IMR-90 (cell line): ENCODE results near the gene DOCK2. TPM values are rescaled to one million over a fixed set of nuclear protein-coding genes. Genes with fewer than 3 reads are reported as not detected.

ENCODE experiments used
- ATAC-seq: fragments of 200-7000 bp; cut with Tn5 transposase; 2 replicates; pipeline ENCODE4 v1.9.1; 2020; ENCODE audit warnings: low read depth, mild to moderate bottlenecking, moderate library complexity
- BruUV-seq: library from RNA; stranded (reverse); fragments of 400-500 nt; replicated peaks from 2 replicates; lab custom pipeline; 2021; lab: Mats Ljungman, UMichigan
- CTCF ChIA-PET: fragments of 300-600 bp; formaldehyde crosslinking; extraction: SDS; loops from one replicate; lab custom pipeline; 2021; ENCODE audit warnings: antibody characterized with exemption; lab: Yijun Ruan, JAX
- POLR2A ChIA-PET: fragments of 300-600 bp; sonication (Branson Sonifier 250); formaldehyde crosslinking; loops from one replicate; lab custom pipeline; 2022; ENCODE audit warnings: antibody characterized with exemption; ENCODE audit not compliant: unreplicated experiment; lab: Charles Lee
- DNase-seq: peaks from one replicate; pipeline ENCODE4 v3.0.0; 2013
- H2AFZ ChIP-seq: replicated peaks from 2 replicates; pipeline ENCODE3; 2013; ENCODE audit warnings: low read length, mild to moderate bottlenecking; ENCODE audit not compliant: poor library complexity
- H2AK5ac ChIP-seq: 2 replicates; pipeline ENCODE4 v1.6.1; 2013; ENCODE audit warnings: low read depth, low read length, inconsistent platforms
- H2AK9ac ChIP-seq: replicated peaks from 2 replicates; pipeline ENCODE3; 2013; ENCODE audit warnings: mild to moderate bottlenecking, low read depth, low read length, moderate library complexity; ENCODE audit not compliant: poor library complexity
- H2BK120ac ChIP-seq: 2 replicates; pipeline ENCODE4 v1.6.1; 2013; ENCODE audit warnings: low read depth, low read length, inconsistent platforms
- H2BK15ac ChIP-seq: 3 replicates; pipeline ENCODE4 v1.6.1; 2013; ENCODE audit warnings: low read depth, low read length, inconsistent platforms
- H2BK20ac ChIP-seq: 2 replicates; pipeline ENCODE4 v1.6.1; 2013; ENCODE audit warnings: low read depth, mild to moderate bottlenecking, inconsistent platforms, low read length, moderate library complexity
- H2BK5ac ChIP-seq: 2 replicates; pipeline ENCODE4 v1.6.1; 2013; ENCODE audit warnings: mild to moderate bottlenecking, low read depth, low read length, inconsistent platforms; ENCODE audit not compliant: poor library complexity, severe bottlenecking
- H3K14ac ChIP-seq: replicated peaks from 2 replicates; pipeline ENCODE4 v1.6.1; 2013; ENCODE audit warnings: low read depth, low read length, inconsistent platforms
- H3K18ac ChIP-seq: 2 replicates; pipeline ENCODE4 v1.6.1; 2013; ENCODE audit warnings: low read depth, low read length, control low read depth
- H3K23ac ChIP-seq: 2 replicates; pipeline ENCODE4 v1.6.1; 2013; ENCODE audit warnings: low read depth, low read length, inconsistent platforms
- H3K27ac ChIP-seq: 2 replicates; pipeline ENCODE4 v1.5.1; 2013; ENCODE audit warnings: mild to moderate bottlenecking, control low read depth, low read length; ENCODE audit not compliant: insufficient read depth
- H3K27me3 ChIP-seq: 2 replicates; pipeline ENCODE4 v1.6.1; 2013; ENCODE audit warnings: low read length; ENCODE audit not compliant: control insufficient read depth, insufficient read depth
- H3K36me3 ChIP-seq: 2 replicates; pipeline ENCODE4 v1.6.1; 2013; ENCODE audit warnings: low read length, mixed read lengths; ENCODE audit not compliant: control insufficient read depth, insufficient read depth
- H3K4ac ChIP-seq: 2 replicates; pipeline ENCODE4 v1.6.1; 2013; ENCODE audit warnings: low read depth, low read length, inconsistent platforms
- H3K4me1 ChIP-seq: 2 replicates; pipeline ENCODE4 v1.6.1; 2013; ENCODE audit warnings: low read length, mixed read lengths; ENCODE audit not compliant: control insufficient read depth, insufficient read depth
- H3K4me2 ChIP-seq: 2 replicates; pipeline ENCODE4 v1.6.1; 2013; ENCODE audit warnings: low read depth, mild to moderate bottlenecking, control low read depth, low read length, moderate library complexity
- H3K4me3 ChIP-seq: 2 replicates; pipeline ENCODE4 v1.5.1; 2013; ENCODE audit warnings: low read depth, mild to moderate bottlenecking, control low read depth, low read length, moderate library complexity; ENCODE audit not compliant: insufficient read depth
- H3K56ac ChIP-seq: 2 replicates; pipeline ENCODE4 v1.6.1; 2013; ENCODE audit warnings: low read length, inconsistent platforms; ENCODE audit not compliant: insufficient read depth; ENCODE audit errors: extremely low read depth
- H3K79me1 ChIP-seq, 2 experiments: 2 replicates each; pipeline ENCODE4 v1.6.1; 2013; ENCODE audit warnings: low read length in 2 of 2, inconsistent platforms in 1 of 2, low read depth in 1 of 2
- H3K9ac ChIP-seq: 2 replicates; pipeline ENCODE4 v1.6.1; 2013; ENCODE audit warnings: low read depth, low read length, control low read depth
- H3K9me1 ChIP-seq: 2 replicates; pipeline ENCODE4 v1.6.1; 2013; ENCODE audit warnings: low read length, inconsistent platforms; ENCODE audit not compliant: insufficient read depth
- H3K9me3 ChIP-seq: 2 replicates; pipeline ENCODE4 v1.6.1; 2013; ENCODE audit warnings: low read length; ENCODE audit not compliant: control insufficient read depth, insufficient read depth
- H4K20me1 ChIP-seq: 2 replicates; pipeline ENCODE4 v1.6.1; 2013; ENCODE audit warnings: low read length, inconsistent platforms; ENCODE audit not compliant: insufficient read depth
- H4K5ac ChIP-seq: 2 replicates; pipeline ENCODE4 v1.6.1; 2013; ENCODE audit warnings: mild to moderate bottlenecking, low read depth, low read length, control low read depth
- H4K8ac ChIP-seq, 2 experiments: 2 replicates each; pipeline ENCODE4 v1.6.1; 2013; ENCODE audit warnings: low read depth in 2 of 2, low read length in 2 of 2, control low read depth in 1 of 2, inconsistent platforms in 1 of 2
- H4K91ac ChIP-seq: 2 replicates; pipeline ENCODE4 v1.6.1; 2013; ENCODE audit warnings: low read depth, low read length, inconsistent platforms; ENCODE audit not compliant: insufficient read depth
- BHLHE40 ChIP-seq: fragments of 150-350 bp; IDR thresholded peaks from 2 replicates; pipeline ENCODE4 v1.6.1; 2016; ENCODE audit warnings: mild to moderate bottlenecking, low read depth, low read length
- CEBPB ChIP-seq: IDR thresholded peaks from 2 replicates; pipeline ENCODE4 v1.6.1; 2012; ENCODE audit warnings: low read depth, low read length, improper control_type of control experiment
- CHD1 ChIP-seq: IDR thresholded peaks from 2 replicates; pipeline ENCODE4 v1.6.1; 2012; ENCODE audit warnings: low read depth, low read length, improper control_type of control experiment
- CTCF ChIP-seq: conservative IDR thresholded peaks from 2 replicates; pipeline ENCODE4 v1.5.1; 2012; ENCODE audit warnings: mild to moderate bottlenecking, low read depth, low read length, improper control_type of control experiment
- FOS ChIP-seq: fragments of 150-350 bp; IDR thresholded peaks from 2 replicates; pipeline ENCODE4 v1.6.1; 2016; ENCODE audit warnings: low read depth, low read length
- MAFK ChIP-seq: IDR thresholded peaks from 2 replicates; pipeline ENCODE4 v1.6.1; 2012; ENCODE audit warnings: low read depth, low read length, improper control_type of control experiment
- MAZ ChIP-seq: IDR thresholded peaks from 2 replicates; pipeline ENCODE4 v1.6.1; 2012; ENCODE audit warnings: low read depth, mild to moderate bottlenecking, low read length, improper control_type of control experiment, moderate library complexity, borderline replicate concordance
- POLR2A ChIP-seq: IDR thresholded peaks from 2 replicates; pipeline ENCODE4 v1.6.1; 2012; ENCODE audit warnings: mild to moderate bottlenecking, low read depth, low read length
- RAD21 ChIP-seq: IDR thresholded peaks from 2 replicates; pipeline ENCODE4 v1.6.1; 2012; ENCODE audit warnings: low read length, improper control_type of control experiment
- RCOR1 ChIP-seq: IDR thresholded peaks from 2 replicates; pipeline ENCODE4 v1.6.1; 2012; ENCODE audit warnings: mild to moderate bottlenecking, low read length, improper control_type of control experiment; ENCODE audit not compliant: insufficient replicate concordance
- RFX5 ChIP-seq: IDR thresholded peaks from 2 replicates; pipeline ENCODE4 v1.8.0; 2012; ENCODE audit warnings: low read depth, mild to moderate bottlenecking, low read length, moderate library complexity
- SMC3 ChIP-seq: fragments of 150-350 bp; IDR thresholded peaks from 2 replicates; pipeline ENCODE4 v1.6.1; 2016; ENCODE audit warnings: low read depth, mild to moderate bottlenecking, antibody characterized with exemption, low read length, moderate library complexity
- USF2 ChIP-seq: fragments of 150-350 bp; IDR thresholded peaks from 2 replicates; pipeline ENCODE4 v1.6.1; 2017; ENCODE audit warnings: mild to moderate bottlenecking, antibody characterized with exemption, low read length, low read depth
- WGBS, 2 experiments: methylation state at CpG; one replicate each; pipeline versions ENCODE4 v1.1.5 to v1.1.7; 2013; ENCODE audit warnings: missing lambda C conversion rate in 2 of 2; ENCODE audit not compliant: insufficient read length in 1 of 2; ENCODE audit errors: extremely low coverage in 2 of 2; 5-methylcytosine and 5-hydroxymethylcytosine counted together
- dilution Hi-C: fragments of 300-500 bp; cut with HindIII; formaldehyde crosslinking; loops from one replicate; pipeline ENCODE4 v1.14.3; 2018; ENCODE audit warnings: low sequenced_read_pairs; ENCODE audit not compliant: unreplicated experiment
- in situ Hi-C: fragments of 300-500 bp; cut with MboI; formaldehyde crosslinking; loops from 3 replicates; pipeline ENCODE4 v1.14.3; 2019; ENCODE audit warnings: low sequenced_read_pairs, inconsistent platforms, mixed read lengths
- intact Hi-C: fragments of 100-400 bp; cut with micrococcal nuclease; formaldehyde crosslinking; loops from 2 replicates; pipeline ENCODE4 v1.10.0; 2022
- polyA plus RNA-seq, 3 experiments: library from polyadenylated mRNA; depleted of rRNA; stranded (reverse); fragments of >200 nt; gene quantifications; 2 replicates each; pipeline ENCODE4 v1.2.3, GENCODE V29; 2012; ENCODE audit warnings: low replicate concordance in 1 of 3
- total RNA-seq: library from RNA; depleted of rRNA; stranded (reverse); fragments of >200 nt; gene quantifications from 2 replicates; pipeline ENCODE4 v1.2.3, GENCODE V29; 2012
- TF ChIP-seq, protein P1 (sequence below): fragments of 150-350 bp; IDR thresholded peaks from 2 replicates; pipeline ENCODE4 v1.6.1; 2016; ENCODE audit warnings: low read depth, mild to moderate bottlenecking, low read length, moderate library complexity, borderline replicate concordance

DOCK2 gene
- total and polyA plus RNA-seq, 2 of the 4 experiments (the other 2 are of a cell fraction): 0.72 to 3.0 TPM

- no CpG with 5 or more reads among the region's 2 CpGs for WGBS, 2 experiments
- intact Hi-C loops: no loop called here
These were observed 249.0 kb downstream of the DOCK2 start for GRCh38 chr5:169886033-169886432.

More at GRCh38 chr5:169886033-169886432, 249.0 kb downstream of the DOCK2 start:
- no peak overlapping the region for H4K91ac ChIP-seq
- in situ Hi-C loops: no loop called here
- H4K20me1 ChIP-seq: no peaks in the 10 kb centered on the region
- H2AK9ac ChIP-seq: no peak overlapping the region
- no peak overlapping the region for H3K4ac ChIP-seq
- peaks cover 2% of the 10 kb centered on the region; the same call in 1 of the 2 replicates for H3K4me1 ChIP-seq
- H4K5ac ChIP-seq: no peak overlapping the region
- ATAC-seq: no peak
- no peak overlapping the region for H2AFZ ChIP-seq
- no peaks in the 10 kb centered on the region for H3K27me3 ChIP-seq
- no peak overlapping the region for H2BK15ac ChIP-seq
- dilution Hi-C loops: no loop called here
- no peak for TF ChIP-seq CTCF
- TF ChIP-seq BHLHE40: no peak
- no peak for TF ChIP-seq RAD21
- no peak for TF ChIP-seq USF2
- TF ChIP-seq, protein P1, sequence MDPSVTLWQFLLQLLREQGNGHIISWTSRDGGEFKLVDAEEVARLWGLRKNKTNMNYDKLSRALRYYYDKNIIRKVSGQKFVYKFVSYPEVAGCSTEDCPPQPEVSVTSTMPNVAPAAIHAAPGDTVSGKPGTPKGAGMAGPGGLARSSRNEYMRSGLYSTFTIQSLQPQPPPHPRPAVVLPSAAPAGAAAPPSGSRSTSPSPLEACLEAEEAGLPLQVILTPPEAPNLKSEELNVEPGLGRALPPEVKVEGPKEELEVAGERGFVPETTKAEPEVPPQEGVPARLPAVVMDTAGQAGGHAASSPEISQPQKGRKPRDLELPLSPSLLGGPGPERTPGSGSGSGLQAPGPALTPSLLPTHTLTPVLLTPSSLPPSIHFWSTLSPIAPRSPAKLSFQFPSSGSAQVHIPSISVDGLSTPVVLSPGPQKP: no peak
- no peak for TF ChIP-seq MAZ
- no peak for TF ChIP-seq POLR2A
- TF ChIP-seq RFX5: no peak
- TF ChIP-seq RCOR1: no peak
- TF ChIP-seq FOS: no peak
- TF ChIP-seq CEBPB: no peak
- no peak for TF ChIP-seq SMC3
- no peak for TF ChIP-seq MAFK
- no peak for TF ChIP-seq CHD1
- H3K18ac ChIP-seq: no peak overlapping the region
- H3K36me3 ChIP-seq: peaks cover 9% of the 10 kb centered on the region
- no peak overlapping the region for H2AK5ac ChIP-seq
- no peak overlapping the region for H3K14ac ChIP-seq
- CTCF ChIA-PET: no interaction called here
- H3K9ac ChIP-seq: no peak overlapping the region
- BruUV-seq: no TSS peak
- H4K8ac ChIP-seq: no peak overlapping the region
- H3K9me1 ChIP-seq: no peaks in the 10 kb centered on the region; the same call in 1 of the 2 replicates
- no peak overlapping the region for H3K23ac ChIP-seq
- no peak overlapping the region for H2BK5ac ChIP-seq
- POLR2A ChIA-PET: no interaction called here
- H3K9me3 ChIP-seq: no peaks in the 10 kb centered on the region
- DNase-seq: no peak
- peaks cover 3 to 11% of the 10 kb centered on the region in 2 experiments; a peak in 2 of 4 replicates for H3K79me1 ChIP-seq
- no peak overlapping the region for H3K56ac ChIP-seq
- no peak overlapping the region for H2BK120ac ChIP-seq
- no peak overlapping the region for H3K4me2 ChIP-seq
- H2BK20ac ChIP-seq: no peak overlapping the region
- no peak overlapping the region for H3K4me3 ChIP-seq
- H3K27ac ChIP-seq: no peak overlapping the region
